Right lobe of liver (tissue), 6 donors: ENCODE data around the gene CNTNAP5. TPM values are rescaled to one million over a fixed set of nuclear protein-coding genes. Genes with fewer than 3 reads are reported as not detected.

Source experiments
- ATAC-seq, 4 donors: fragments of 200-7000 bp; cut with Tn5 transposase; one replicate each; pipeline ENCODE4 v1.9.1; 2020; ENCODE audit warnings: mild to moderate bottlenecking in 4 of 4, moderate library complexity in 4 of 4
- DNase-seq, 3 donors: peaks; one replicate each; pipeline ENCODE4 v3.0.0-alpha.2; 2020
- H3K27ac ChIP-seq, 3 donors: fragments of 200-600 bp; one replicate each; pipeline ENCODE4 v1.8.0; 2022
- H3K27me3 ChIP-seq, 2 donors: fragments of 200-600 bp; one replicate each; pipeline ENCODE4 v1.8.0; 2022
- H3K36me3 ChIP-seq, 4 donors: fragments of 200-600 bp; sonication (generic) in 1 of 4; one replicate each; pipeline versions ENCODE4 v1.5.1 to v1.8.0; 2017 to 2022; ENCODE audit warnings: control low read depth in 1 of 4
- H3K4me1 ChIP-seq, 4 donors: fragments of 200-600 bp; sonication (generic) in 1 of 4; one replicate each; pipeline versions ENCODE4 v1.5.1 to v1.8.0; 2017 to 2022; ENCODE audit warnings: control low read depth in 1 of 4
- H3K4me3 ChIP-seq, 3 donors: fragments of 200-600 bp; one replicate each; pipeline ENCODE4 v1.8.0; 2022
- H3K9me3 ChIP-seq, 4 donors: fragments of 200-600 bp; sonication (generic) in 1 of 4; one replicate each; pipeline versions ENCODE4 v1.5.1 to v1.8.0; 2017 to 2022; ENCODE audit warnings: control low read depth in 1 of 4
- POLR2A ChIP-seq: fragments of 450-650 bp; IDR thresholded peaks from one replicate; pipeline ENCODE4 v1.6.1; 2017; ENCODE audit warnings: antibody characterized with exemption, mild to moderate bottlenecking
- WGBS: methylation state at CpG from one replicate; pipeline ENCODE4 v1.1.6; 2018; ENCODE audit warnings: low coverage, low lambda C conversion rate; ENCODE audit not compliant: insufficient coverage; ENCODE audit errors: missing lambda C conversion rate; 5-methylcytosine and 5-hydroxymethylcytosine counted together
- intact Hi-C, 2 donors: fragments of 100-400 bp; cut with DNase I; formaldehyde crosslinking; loops; one replicate each; pipeline versions ENCODE4 v1.11.2 to v1.14.1; 2022
- total RNA-seq, 6 experiments: library from RNA; depleted of rRNA in 2 of 6; stranded (reverse); fragments of >200 nt in 2 of 6; fragmentation: NEBNext Ultra II Directional in 3 of 6; extraction: Animal tissue kit (Norgen Biotek cat#: 25700) in 3 of 6; gene quantifications; one replicate each; pipeline versions ENCODE4 v1.1.0 to v1.2.4, GENCODE V29; 2016 to 2023
- TF ChIP-seq, protein P1 (sequence below), 4 donors: fragments of 200-600 bp in 3 of 4; fragments of 450-650 bp in 1 of 4; IDR thresholded peaks; one replicate each; pipeline versions ENCODE4 v1.5.1 to v1.8.0; 2016 to 2022; ENCODE audit warnings: antibody characterized with exemption in 4 of 4, mild to moderate bottlenecking in 2 of 4
- donor health status: DM: no; HTN: yes; CAD: no.
- donor health status: DM: no; HTN: no; CAD: no.
- donor health status: DM: no; HTN: no; CAD: no.
- donor health status: DM: no; HTN: yes; CAD: no.
- donor health status: DM: no; HTN: yes; CAD: no.

Gene CNTNAP5
- total RNA-seq, 6 experiments from 2014 or later: not detected

- intact Hi-C loops: no loop called here
These were observed 730.3 kb downstream of the CNTNAP5 start for GRCh38 chr2:124755386-124755785.

DNA sequence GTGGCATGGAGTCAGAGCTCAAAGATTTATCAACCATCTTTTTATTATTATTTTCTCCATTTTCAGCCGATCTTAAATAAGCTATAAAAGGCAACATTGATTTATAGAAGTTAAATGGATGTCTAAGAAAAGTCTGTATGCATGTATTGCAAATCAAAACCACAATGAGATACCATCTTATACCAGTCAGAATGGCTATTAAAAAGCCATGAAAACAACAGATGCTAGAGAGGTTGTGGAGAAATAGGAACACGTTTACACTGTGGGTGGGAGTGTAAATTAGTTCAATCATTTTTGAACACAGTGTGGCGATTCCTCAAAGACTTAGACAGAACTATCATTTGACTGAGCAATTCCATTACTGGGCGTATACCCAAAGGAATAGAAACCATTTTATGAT lies 731.0 kb downstream of the CNTNAP5 start:
- ATAC-seq: no peak
- Histone ChIP-seq H3K36me3 (no peaks in the 10 kb centered on the region), H3K27me3 (no peaks in the 10 kb centered on the region), H3K4me3 (no peak overlapping the region), H3K4me1 (no peaks in the 10 kb centered on the region), H3K9me3 (no peaks in the 10 kb centered on the region), H3K27ac (no peak overlapping the region)
- no peak for DNase-seq
- intact Hi-C loops: no loop called here
- TF ChIP-seq, protein P1, sequence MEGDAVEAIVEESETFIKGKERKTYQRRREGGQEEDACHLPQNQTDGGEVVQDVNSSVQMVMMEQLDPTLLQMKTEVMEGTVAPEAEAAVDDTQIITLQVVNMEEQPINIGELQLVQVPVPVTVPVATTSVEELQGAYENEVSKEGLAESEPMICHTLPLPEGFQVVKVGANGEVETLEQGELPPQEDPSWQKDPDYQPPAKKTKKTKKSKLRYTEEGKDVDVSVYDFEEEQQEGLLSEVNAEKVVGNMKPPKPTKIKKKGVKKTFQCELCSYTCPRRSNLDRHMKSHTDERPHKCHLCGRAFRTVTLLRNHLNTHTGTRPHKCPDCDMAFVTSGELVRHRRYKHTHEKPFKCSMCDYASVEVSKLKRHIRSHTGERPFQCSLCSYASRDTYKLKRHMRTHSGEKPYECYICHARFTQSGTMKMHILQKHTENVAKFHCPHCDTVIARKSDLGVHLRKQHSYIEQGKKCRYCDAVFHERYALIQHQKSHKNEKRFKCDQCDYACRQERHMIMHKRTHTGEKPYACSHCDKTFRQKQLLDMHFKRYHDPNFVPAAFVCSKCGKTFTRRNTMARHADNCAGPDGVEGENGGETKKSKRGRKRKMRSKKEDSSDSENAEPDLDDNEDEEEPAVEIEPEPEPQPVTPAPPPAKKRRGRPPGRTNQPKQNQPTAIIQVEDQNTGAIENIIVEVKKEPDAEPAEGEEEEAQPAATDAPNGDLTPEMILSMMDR (IDR thresholded peaks at IDR 0.05): no peak
- 50% methylated on average over 4 of the region's 4 CpGs for WGBS

More at GRCh38 chr2:124755386-124755785, 730.3 kb downstream of the CNTNAP5 start:
- Histone ChIP-seq H3K9me3 (no peaks in the 10 kb centered on the region), H3K27ac (no peak overlapping the region), H3K27me3 (no peaks in the 10 kb centered on the region), H3K36me3 (no peaks in the 10 kb centered on the region), H3K4me3 (no peak overlapping the region), H3K4me1 (no peaks in the 10 kb centered on the region)
- ATAC-seq (no peak), DNase-seq (no peak)
- 22% methylated on average over 1 of the region's 1 CpG for WGBS
- TF ChIP-seq POLR2A: no peak
- TF ChIP-seq, protein P1 (IDR thresholded peaks at IDR 0.05): no peak

DNA sequence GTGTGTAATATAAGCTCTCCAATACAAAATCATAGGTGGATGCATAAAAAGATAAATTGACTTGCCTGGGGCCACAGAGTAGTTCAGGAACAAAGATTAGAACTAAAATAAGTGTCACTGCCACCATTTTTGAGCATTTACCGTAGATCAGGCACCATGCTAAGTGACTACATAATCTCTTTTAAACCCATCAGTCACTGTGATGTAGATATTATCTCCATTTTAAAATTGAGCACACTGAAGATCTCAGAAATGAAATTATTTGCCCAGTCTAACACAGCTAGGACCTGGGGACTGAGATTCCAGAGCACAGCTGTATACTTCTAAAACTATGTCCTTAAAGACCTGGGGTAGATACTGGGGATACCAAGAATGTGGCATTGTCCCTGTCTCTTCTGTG lies 737.3 kb downstream of the CNTNAP5 start:
- 38% methylated on average over 1 of the region's 1 CpG for WGBS
- H3K9me3 ChIP-seq: no peaks in the 10 kb centered on the region
- intact Hi-C loops: no loop called here
- H3K27me3 ChIP-seq: no peaks in the 10 kb centered on the region
- TF ChIP-seq, protein P1 (IDR thresholded peaks at IDR 0.05): no peak
- TF ChIP-seq POLR2A: no peak
- no peaks in the 10 kb centered on the region for H3K36me3 ChIP-seq
- DNase-seq: no peak
- H3K4me1 ChIP-seq: no peaks in the 10 kb centered on the region
- H3K27ac ChIP-seq: no peak overlapping the region
- no peak overlapping the region for H3K4me3 ChIP-seq
- ATAC-seq: no peak

DNA sequence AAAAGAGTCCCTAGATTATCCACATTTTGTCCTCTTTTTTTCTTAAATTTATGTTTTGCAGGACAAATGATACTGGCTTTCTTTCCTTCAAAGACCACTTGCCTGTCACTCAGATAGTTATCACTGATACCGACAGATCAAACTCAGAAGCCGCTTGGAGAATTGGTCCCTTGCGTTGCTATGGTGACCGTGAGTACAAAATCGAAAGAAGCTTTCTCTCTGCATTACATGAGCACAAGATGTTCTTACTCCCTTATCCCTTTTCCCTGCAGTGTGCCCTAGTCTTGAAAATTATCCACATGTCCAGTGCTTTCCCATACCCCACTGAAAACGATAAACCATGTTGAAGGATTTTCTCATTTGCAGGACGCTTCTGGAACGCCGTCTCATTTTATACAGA lies 738.5 kb downstream of the CNTNAP5 start:
- Histone ChIP-seq H3K36me3 (no peaks in the 10 kb centered on the region), H3K27ac (no peak overlapping the region), H3K27me3 (no peaks in the 10 kb centered on the region), H3K4me3 (no peak overlapping the region), H3K4me1 (no peaks in the 10 kb centered on the region), H3K9me3 (no peaks in the 10 kb centered on the region)
- TF ChIP-seq POLR2A: no peak
- TF ChIP-seq, protein P1 (IDR thresholded peaks at IDR 0.05): no peak
- no peak for DNase-seq
- no peak for ATAC-seq
- intact Hi-C loops: no loop called here
- 68% methylated on average over 9 of the region's 9 CpGs for WGBS

DNA sequence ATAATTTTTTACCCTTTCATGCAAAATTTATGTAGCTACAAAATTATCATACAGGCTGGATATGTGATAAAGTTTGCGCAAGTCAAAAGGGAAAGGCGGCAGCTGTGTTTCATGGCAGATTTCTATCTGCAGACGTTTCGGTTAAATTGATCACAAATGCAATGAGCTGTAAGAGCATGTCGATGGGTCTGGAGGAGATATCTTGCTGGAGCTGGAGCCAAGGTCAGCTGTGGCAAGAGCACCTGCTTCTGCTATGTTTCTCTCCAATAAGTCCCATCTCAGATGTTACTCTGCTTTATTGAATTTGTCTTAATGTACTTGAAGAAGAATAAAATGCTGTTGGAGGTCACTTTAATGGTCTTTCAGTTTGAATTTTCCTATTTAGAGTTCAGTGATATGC lies 749.7 kb downstream of the CNTNAP5 start:
- no peaks in the 10 kb centered on the region for H3K4me1 ChIP-seq
- TF ChIP-seq, protein P1 (IDR thresholded peaks at IDR 0.05): no peak
- no peak for TF ChIP-seq POLR2A
- no peaks in the 10 kb centered on the region for H3K36me3 ChIP-seq
- H3K27me3 ChIP-seq: no peaks in the 10 kb centered on the region
- H3K4me3 ChIP-seq: no peak overlapping the region
- ATAC-seq: no peak
- DNase-seq: no peak
- no peaks in the 10 kb centered on the region for H3K9me3 ChIP-seq
- no peak overlapping the region for H3K27ac ChIP-seq
- WGBS: 77% methylated on average over 5 of the region's 5 CpGs
- intact Hi-C loops: no loop called here
